HG03460 (cell line): ENCODE data around the gene CSNK1D.

Experiments
- ATAC-seq: cut with Tn5 transposase; IDR thresholded peaks from one replicate; pipeline ENCODE4 v1.9.1; 2021; ENCODE audit not compliant: unreplicated experiment

Gene CSNK1D

DNA sequence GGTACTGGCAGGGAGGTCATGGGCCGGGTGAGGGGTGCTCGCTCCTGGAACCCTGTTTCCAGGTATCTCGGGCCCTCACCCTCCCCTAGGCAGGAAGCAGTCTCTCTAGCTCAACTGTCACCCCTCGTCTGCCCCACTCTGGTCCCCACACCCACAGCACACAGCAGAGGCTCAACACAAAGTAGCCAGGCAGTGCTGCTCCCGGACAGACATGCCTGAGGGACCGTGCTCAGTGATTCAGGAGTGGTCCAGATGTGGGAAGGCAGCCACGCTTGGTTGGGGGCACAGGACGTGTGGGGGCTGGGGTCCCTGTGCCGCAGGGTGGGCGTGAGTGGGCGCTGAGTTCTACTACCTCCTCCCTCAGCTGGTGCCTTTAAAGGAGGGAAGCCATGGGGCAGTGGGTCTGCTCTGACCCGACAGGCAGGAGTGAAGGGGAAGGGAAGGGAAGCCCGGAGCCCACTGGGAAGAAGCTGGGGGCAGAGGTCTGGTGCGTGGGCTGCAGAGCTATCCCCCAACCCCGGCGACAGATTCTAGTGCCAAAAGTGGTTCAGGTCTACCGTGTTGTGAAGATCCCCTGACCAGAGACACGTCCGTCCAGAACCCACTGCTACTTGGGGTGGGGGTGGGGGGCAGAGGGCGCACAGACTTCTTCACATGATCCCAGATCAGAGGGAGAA, 32.9 kb downstream of the CSNK1D start:
- ATAC-seq: no peak

GRCh38 chr17:82239926-82240505, 33.5 kb downstream of the CSNK1D start:
- ATAC-seq: no peak

GRCh38 chr17:82239401-82239925, 34.0 kb downstream of the CSNK1D start:
- ATAC-seq: no peak

GRCh38 chr17:82238472-82239201, 34.9 kb downstream of the CSNK1D start:
- ATAC-seq: no peak

DNA sequence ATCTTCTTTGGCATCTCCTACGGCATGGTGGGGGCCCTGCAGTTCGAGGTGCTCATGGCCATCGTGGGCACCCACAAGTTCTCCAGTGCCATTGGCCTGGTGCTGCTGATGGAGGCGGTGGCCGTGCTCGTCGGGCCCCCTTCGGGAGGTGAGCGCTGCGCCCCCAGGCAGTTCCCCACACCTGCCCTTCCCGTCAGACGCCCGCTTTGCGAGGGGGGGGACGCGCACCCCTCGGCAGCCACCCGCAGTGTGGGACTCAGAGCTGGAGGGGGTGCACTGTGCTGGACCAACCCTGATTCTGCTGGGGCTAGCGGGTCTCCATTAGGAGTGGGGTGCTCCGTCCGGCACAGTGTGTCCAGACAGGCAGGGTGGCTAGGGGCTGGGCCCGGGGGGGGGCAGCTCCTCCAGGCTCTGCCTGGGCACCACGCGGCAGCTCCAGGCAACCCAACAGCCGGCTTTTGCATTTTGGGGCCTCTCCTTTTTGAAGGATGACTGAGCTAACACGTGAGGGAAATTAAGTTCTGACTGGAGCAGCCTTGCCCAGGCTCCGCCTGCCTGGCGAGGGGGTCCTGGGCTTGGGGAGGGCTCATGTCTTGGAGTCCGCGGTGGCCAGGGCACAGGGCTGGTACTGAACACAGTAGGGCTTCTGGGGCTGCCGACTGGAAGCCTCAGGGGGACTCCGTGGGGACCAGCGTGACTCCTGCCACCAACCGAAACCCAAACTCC, 35.6 kb downstream of the CSNK1D start:
- no peak for ATAC-seq

DNA sequence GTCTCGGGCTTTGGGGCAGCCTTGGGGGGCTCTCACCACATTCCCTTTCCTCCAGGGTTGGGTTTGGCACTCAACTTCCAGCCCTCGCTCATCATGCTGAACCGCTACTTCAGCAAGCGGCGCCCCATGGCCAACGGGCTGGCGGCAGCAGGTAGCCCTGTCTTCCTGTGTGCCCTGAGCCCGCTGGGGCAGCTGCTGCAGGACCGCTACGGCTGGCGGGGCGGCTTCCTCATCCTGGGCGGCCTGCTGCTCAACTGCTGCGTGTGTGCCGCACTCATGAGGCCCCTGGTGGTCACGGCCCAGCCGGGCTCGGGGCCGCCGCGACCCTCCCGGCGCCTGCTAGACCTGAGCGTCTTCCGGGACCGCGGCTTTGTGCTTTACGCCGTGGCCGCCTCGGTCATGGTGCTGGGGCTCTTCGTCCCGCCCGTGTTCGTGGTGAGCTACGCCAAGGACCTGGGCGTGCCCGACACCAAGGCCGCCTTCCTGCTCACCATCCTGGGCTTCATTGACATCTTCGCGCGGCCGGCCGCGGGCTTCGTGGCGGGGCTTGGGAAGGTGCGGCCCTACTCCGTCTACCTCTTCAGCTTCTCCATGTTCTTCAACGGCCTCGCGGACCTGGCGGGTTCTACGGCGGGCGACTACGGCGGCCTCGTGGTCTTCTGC, 36.3 kb downstream of the CSNK1D start:
- no peak for ATAC-seq

GRCh38 chr17:82236142-82236971, 37.1 kb downstream of the CSNK1D start:
- no peak for ATAC-seq

GRCh38 chr17:82235775-82236141, 37.7 kb downstream of the CSNK1D start:
- no peak for ATAC-seq

GRCh38 chr17:82235056-82235774, 38.3 kb downstream of the CSNK1D start:
- no peak for ATAC-seq

DNA sequence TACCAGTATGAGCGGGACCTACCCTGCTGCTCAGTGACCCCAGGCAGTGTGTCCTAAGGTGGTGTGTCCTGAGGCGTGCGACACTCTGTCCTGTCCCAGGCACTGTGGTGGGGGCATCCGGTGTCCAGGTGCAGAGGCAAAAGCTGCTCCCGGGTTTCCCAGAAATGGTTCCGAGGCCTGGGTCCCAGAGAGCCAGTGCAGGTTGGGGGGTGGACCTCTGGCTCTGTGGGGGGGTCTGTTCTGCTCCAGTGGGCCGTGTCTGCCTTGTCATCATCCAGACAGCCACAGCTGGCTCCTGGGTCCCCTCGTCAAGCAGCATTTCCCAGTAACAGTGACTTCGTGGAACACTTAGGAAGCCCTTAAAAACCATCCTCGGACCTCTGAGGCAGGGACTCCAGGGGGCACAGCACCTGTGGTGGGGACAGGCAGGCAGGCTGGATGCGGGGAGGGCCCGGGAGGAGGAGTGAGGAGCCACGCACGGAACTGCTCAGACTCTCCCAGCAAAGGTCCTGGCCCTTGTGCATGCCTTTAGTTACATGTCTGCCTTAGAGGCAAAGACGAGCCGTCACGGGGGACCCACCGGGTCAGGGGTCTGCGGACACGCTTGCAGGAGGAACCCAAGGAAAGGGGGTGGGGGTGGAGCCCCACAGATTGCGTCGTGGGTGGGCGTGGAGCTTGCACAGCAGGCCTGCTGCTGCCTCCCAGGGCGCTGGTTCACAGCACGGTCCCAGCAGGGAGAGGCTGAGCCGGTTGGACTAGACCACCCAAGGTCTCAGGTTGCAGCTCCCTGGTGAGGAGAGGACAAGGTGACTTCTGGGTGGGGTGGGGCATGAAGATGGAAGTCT, 39.1 kb downstream of the CSNK1D start:
- no peak for ATAC-seq

GRCh38 chr17:82232876-82233785, 40.4 kb downstream of the CSNK1D start:
- no peak for ATAC-seq

GRCh38 chr17:82232322-82232820, 41.1 kb downstream of the CSNK1D start:
- no peak for ATAC-seq

- ATAC-seq: peak; percentile 2
Observed at GRCh38 chr17:82231562-82232321, 41.8 kb downstream of the CSNK1D start.

DNA sequence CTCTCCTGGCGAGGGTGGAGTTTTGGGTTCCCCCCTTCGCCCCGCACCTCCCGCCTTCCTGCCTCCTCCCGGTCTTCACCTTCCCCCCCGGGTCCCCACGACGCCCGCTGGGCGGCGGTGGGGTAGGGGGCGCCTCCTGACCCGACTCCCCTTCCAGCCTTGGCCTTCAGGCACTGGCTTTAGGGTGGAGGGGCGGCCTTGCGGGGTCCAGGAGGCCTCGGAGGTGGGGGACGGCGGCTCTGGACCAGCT, 42.3 kb downstream of the CSNK1D start:
- peak; percentile 13 for ATAC-seq

GRCh38 chr17:82230609-82231311, 42.7 kb downstream of the CSNK1D start:
- ATAC-seq: peak; percentile 35
